Measurements from ENCODE around the gene FAM114A2.

Gene FAM114A2

DNA sequence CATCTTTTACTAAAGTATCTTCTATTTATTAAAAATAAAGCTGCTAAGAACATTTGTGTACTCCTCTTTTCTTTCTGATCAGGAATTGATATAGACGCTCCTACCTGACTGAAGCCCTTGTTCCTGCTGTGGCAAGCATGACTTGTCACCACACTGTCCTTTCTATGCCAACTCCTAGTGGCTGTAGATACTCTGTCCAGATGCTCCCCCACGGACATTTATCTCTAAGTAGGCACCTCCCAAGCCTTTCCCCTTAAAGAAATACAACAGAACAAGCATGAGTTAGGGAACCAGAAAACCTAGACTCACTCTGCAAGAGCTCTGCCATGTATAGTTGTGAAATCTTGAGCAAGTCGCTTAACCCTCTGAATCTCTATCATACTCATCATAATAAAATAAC, 53.2 kb downstream of the FAM114A2 start:
- Mint-ChIP-seq H3K36me3 (ENCODE audit: low read depth) (no peaks in the 10 kb centered on the region), H3K9me3 (no peaks in the 10 kb centered on the region), H3K27me3 (ENCODE audit: low read depth) (no peaks in the 10 kb centered on the region), H3K27ac (no peak overlapping the region), H3K4me3 (no peak overlapping the region), H3K4me1 (ENCODE audit: low read depth) (no peaks in the 10 kb centered on the region)

DNA sequence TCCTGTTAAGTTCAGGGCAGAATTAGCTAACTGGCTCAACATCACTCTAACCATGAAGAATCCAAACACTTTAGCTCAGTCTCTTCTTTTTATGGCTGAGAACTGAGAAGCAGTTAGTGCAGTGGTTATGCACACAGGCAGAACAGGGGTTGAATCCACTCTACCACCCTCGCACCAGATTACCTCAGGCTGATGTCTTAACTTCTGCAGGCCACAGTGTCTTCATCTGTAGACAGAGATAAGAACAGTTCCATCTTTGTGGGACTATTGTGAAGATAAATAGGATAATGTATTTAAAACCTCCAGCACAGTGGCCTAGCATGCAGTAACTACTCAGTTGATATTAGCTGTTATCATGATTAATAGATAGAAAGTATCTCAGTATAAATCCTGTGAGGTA, 54.8 kb downstream of the FAM114A2 start:
- H3K27ac Mint-ChIP-seq, result no peak overlapping the region
- H3K4me3 Mint-ChIP-seq, result no peak overlapping the region
- no peaks in the 10 kb centered on the region for H3K9me3 Mint-ChIP-seq
- H3K4me1 Mint-ChIP-seq (ENCODE audit: low read depth), result no peaks in the 10 kb centered on the region
- peaks cover 4% of the 10 kb centered on the region for H3K27me3 Mint-ChIP-seq (ENCODE audit: low read depth)
- no peaks in the 10 kb centered on the region for H3K36me3 Mint-ChIP-seq (ENCODE audit: low read depth)

DNA sequence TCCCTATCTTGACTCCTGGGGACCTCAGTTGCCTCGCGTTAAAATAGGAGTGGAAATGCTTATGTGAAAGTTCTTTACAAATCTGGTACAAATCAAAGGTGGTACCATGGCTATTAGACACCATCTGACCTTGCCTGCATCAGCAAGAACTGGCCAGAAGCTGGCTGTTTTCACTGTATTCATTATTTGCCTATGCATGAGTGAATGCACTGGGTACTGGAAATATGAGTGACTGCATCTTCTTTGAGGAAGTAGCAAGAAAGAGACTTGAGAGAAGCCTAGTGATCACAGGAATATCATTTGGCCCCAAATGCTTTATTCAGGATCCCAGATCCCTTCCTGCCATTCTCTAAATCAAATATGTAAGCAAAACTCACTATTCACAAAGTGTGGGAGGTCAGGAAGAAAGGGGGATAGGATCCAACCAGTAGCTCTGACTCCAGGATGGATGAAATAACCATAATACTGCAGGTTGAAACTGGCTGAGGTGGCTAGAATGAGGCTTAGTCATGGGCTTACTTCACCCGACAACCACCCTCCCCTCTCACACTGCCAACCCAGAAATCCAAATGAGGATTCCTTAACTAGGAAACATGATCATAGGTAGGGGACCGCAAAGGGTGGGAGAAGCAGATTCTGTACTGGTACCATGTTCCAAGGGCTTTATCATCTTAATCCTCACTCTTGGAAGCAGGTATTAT, 56.7 kb downstream of the FAM114A2 start:
- no peak overlapping the region for H3K27ac Mint-ChIP-seq
- no peaks in the 10 kb centered on the region for H3K9me3 Mint-ChIP-seq
- no peak overlapping the region for H3K4me3 Mint-ChIP-seq
- H3K36me3 Mint-ChIP-seq (ENCODE audit: low read depth), result no peaks in the 10 kb centered on the region
- peaks cover 17% of the 10 kb centered on the region for H3K27me3 Mint-ChIP-seq (ENCODE audit: low read depth)
- H3K4me1 Mint-ChIP-seq (ENCODE audit: low read depth), result no peaks in the 10 kb centered on the region

DNA sequence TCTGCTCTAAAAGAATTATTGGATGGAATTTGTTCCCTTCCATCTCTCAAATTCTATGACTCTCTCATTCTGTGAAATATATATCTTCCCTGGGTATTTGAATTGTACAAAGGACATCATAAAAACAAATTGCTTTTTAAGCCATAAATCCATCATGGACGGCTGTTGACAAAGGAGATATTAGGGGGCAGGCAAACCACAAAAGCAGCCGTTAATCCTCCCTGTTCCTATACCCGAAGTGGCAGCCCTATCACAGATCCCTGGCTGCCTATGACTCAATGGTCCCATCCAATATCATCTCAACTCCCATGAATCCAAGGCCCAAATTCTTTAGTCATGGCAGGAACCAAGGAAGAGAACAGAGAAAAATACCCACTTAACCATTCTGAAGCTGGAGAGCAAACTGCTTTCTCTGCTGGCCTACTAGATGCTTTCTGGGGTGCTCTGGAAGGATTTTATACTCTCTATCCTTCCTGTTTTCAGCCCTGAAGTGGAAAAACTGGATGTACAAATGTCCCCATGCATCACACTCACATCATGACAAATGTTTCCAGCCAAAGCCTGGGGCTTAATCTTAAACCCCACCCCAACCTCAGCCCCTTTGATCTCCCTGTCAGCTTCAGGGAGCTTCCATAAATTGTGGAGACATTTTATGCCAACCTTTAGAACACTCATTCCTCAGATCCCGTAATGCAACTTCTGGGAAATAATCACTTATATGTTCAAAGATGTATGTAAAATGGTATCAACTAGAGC, 59.5 kb downstream of the FAM114A2 start:
- no peaks in the 10 kb centered on the region for H3K9me3 Mint-ChIP-seq
- H3K4me1 Mint-ChIP-seq (ENCODE audit: low read depth), result no peaks in the 10 kb centered on the region
- no peak overlapping the region for H3K4me3 Mint-ChIP-seq
- peaks cover 25% of the 10 kb centered on the region for H3K27me3 Mint-ChIP-seq (ENCODE audit: low read depth)
- no peaks in the 10 kb centered on the region for H3K36me3 Mint-ChIP-seq (ENCODE audit: low read depth)
- no peak overlapping the region for H3K27ac Mint-ChIP-seq

DNA sequence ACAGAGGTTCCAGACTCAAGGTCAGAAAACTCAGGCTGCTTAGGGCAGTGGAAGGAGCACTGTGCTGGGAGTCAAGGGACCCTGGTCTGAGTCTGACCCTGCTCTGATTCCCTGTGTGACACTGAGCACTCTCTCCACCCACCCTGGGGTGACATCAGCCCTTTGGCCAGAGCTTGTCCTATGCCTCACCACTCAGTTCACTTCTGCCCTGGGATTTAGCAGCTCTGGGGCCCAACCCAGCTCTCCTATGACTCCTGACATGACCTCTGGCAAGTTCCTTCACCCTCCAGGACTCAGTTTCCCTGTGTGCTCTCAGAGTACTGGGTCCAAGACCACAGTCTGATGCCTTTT, 63.9 kb downstream of the FAM114A2 start:
- Mint-ChIP-seq H3K27me3 (ENCODE audit: low read depth) (peaks cover 25% of the 10 kb centered on the region), H3K9me3 (no peaks in the 10 kb centered on the region), H3K4me1 (ENCODE audit: low read depth) (no peaks in the 10 kb centered on the region), H3K4me3 (no peak overlapping the region), H3K27ac (no peak overlapping the region), H3K36me3 (ENCODE audit: low read depth) (no peaks in the 10 kb centered on the region)

DNA sequence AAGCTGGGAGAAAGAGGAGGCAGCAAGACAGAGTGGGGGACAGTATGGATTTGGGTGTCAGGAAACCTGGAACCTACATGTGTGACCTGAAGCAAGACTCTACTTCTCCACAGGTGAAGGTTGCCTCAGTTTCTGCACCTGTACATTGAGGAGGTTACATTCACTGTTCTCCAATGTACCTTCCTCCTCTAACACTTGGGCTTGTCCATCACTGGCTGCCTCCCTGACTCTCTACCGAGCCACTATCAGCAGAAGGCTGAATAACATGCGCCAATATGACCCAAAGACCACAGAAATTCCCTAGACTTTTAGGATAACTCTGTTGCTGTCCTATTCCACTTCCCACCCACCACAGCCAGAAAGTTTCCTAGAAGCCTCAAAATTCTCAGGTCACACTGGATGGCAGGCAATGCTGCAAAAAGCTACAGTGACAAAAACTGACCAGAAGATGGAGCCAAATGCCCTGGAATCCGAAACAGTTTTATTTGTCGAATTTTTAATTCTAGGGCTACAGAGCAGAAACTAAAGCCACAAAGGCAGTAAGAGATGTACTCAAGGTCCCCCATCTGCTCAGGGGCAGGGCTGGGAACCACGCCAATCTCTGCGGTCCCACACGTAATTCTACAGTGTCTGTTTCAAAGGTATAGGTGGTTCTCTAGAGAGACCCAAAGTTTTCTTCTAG, 64.4 kb downstream of the FAM114A2 start:
- H3K27ac Mint-ChIP-seq, result no peak overlapping the region

DNA sequence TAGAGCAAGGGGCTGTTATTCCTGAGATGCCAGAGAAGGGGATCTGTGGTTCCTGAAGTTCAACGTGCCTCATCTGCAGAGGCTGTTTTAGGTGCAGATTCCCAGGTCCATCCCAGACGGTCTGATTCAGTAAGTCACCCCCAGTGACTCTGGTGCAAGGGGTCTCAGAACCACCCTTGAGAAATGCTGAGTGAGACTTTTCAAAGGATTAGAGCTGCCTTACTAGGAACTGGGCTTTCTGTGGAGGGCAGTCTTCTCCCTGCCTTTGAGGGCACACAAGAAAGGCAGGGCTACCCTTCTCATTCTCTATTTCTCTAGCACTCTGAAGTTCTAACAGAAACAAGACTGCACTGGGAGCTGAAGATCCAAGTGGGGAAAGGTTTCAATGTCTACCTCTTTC, 66.5 kb downstream of the FAM114A2 start:
- Mint-ChIP-seq H3K27ac (no peak overlapping the region), H3K36me3 (ENCODE audit: low read depth) (no peaks in the 10 kb centered on the region), H3K4me3 (no peak overlapping the region), H3K27me3 (ENCODE audit: low read depth) (peaks cover 10% of the 10 kb centered on the region), H3K4me1 (ENCODE audit: low read depth) (no peaks in the 10 kb centered on the region), H3K9me3 (no peaks in the 10 kb centered on the region)

More for the DNA sequence above, 64.4 kb downstream of the FAM114A2 start:
- Mint-ChIP-seq H3K36me3 (ENCODE audit: low read depth) (no peaks in the 10 kb centered on the region), H3K27me3 (ENCODE audit: low read depth) (peaks cover 25% of the 10 kb centered on the region), H3K4me3 (no peak overlapping the region), H3K9me3 (no peaks in the 10 kb centered on the region), H3K4me1 (ENCODE audit: low read depth) (no peaks in the 10 kb centered on the region)

DNA sequence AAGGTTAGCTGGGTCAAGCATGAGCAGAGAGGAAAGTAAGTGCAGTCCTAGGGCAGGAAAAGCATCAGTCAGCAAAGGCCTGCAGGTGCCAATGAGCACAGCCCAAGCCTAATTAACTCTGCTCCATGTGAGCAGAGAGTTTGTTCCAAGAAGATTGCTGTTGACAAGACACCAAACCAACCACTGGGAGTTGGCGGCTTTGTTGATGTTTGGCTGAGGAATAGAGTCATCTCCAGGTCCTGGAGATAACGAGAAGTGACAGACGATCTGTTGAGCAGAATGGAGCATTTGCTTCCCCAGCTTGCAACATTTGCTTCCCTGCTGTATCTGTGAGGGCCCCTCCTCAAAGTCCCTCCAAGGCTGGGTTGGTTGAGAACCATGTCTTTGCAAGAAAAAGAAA, 68.2 kb downstream of the FAM114A2 start:
- H3K27me3 Mint-ChIP-seq (ENCODE audit: low read depth), result peaks cover 10% of the 10 kb centered on the region
- no peaks in the 10 kb centered on the region for H3K9me3 Mint-ChIP-seq
- H3K4me3 Mint-ChIP-seq, result no peak overlapping the region
- no peak overlapping the region for H3K27ac Mint-ChIP-seq
- no peaks in the 10 kb centered on the region for H3K4me1 Mint-ChIP-seq (ENCODE audit: low read depth)
- H3K36me3 Mint-ChIP-seq (ENCODE audit: low read depth), result no peaks in the 10 kb centered on the region

DNA sequence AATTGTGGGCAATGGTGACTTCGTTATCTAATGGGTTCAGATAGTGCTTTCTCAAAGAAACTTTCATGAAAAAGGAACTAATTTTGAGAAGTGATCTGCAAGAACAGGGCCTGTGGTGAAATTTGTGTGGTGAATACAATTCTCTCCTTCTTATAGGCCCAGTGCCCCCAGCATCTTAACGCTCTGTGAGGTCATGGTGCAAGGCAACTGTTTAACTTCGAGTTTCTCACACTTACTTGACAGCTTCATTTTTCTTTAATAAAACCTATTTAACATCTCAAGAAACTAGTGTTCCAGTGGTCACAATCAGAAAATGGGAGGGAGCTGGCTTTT, 69.2 kb downstream of the FAM114A2 start:
- Mint-ChIP-seq H3K9me3 (no peaks in the 10 kb centered on the region), H3K36me3 (ENCODE audit: low read depth) (no peaks in the 10 kb centered on the region), H3K27ac (no peak overlapping the region), H3K27me3 (ENCODE audit: low read depth) (peaks cover 5% of the 10 kb centered on the region), H3K4me3 (no peak overlapping the region), H3K4me1 (ENCODE audit: low read depth) (no peaks in the 10 kb centered on the region)

DNA sequence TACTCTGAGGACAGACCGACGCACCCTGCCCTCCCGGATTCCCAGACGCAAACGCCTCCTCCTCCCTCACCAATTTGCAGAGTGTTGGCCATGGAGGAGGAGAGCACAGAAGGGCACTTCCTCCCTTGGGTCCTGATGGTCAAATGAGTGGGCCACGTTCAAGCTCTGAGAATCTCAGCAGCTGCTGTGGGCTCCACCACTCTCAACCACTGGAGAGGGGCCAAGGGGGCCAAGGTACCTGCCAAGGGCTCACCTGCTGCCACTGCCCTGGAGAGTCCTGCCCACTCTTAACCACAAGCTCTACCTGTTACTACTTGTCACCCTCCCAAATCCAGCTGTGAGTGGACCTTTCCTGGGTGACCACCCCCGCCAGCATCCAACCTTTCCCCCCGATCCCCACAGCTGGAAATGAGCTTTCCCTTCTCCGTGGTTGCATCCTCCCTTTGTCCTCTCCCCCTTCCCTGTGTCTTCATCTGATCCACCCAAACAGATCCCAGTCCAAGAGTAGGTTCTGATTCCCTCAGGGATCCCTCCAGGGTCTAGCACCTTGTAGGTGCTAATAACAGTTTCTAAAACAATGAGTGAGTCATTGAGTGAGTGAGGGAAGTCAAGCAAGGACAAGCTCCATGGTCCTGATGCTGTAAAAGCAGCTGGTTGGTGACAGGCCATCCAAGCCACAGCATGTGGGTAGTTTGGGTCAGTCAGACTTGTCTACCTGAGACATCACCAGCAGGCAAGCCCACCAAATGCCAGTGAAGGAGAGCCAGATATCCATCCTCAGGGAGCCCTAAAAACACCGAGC, 69.7 kb downstream of the FAM114A2 start:
- Mint-ChIP-seq H3K27ac (no peak overlapping the region), H3K36me3 (ENCODE audit: low read depth) (no peaks in the 10 kb centered on the region), H3K9me3 (no peaks in the 10 kb centered on the region), H3K27me3 (ENCODE audit: low read depth) (peaks cover 5% of the 10 kb centered on the region), H3K4me3 (no peak overlapping the region), H3K4me1 (ENCODE audit: low read depth) (no peaks in the 10 kb centered on the region)

DNA sequence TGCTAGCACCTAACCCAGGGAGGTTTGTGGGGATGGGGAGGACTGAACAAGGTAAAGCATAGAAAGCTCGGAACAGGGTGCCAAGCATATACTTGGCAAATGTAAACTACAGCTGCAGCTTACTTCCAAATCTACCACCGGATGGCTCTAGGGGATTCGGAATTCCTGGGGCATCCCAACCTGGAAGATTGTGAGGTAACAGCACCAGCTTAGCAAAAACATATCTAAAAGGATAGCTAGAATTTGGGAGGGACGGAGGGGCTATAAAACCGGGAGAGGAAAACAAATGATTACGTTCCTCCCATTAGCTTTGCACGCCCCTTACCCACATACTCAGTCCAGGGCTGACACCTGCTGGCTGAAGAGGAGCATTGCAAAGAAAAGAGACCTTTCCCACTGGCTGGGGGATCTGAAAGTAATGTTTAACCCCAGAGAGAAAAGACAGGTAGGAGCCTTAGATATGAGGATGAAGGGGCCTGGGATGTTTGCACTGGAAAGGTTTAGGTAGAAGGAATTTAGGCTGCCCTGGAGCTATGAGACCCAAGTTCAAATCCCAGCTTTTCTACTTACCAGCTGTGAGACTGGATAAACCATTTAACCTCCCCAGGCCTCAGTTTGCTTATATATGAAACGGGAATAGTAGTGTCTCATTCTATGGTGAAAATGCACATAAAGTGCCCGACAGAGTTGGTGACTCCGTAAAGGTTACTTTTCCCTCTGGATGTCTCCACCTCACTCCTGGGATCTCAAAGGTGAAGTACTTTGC, 73.6 kb downstream of the FAM114A2 start:
- H3K36me3 Mint-ChIP-seq (ENCODE audit: low read depth), result no peaks in the 10 kb centered on the region
- peaks cover 1% of the 10 kb centered on the region for H3K4me1 Mint-ChIP-seq (ENCODE audit: low read depth)
- H3K27me3 Mint-ChIP-seq (ENCODE audit: low read depth), result peaks cover 9% of the 10 kb centered on the region
- H3K27ac Mint-ChIP-seq, result no peak overlapping the region
- no peak overlapping the region for H3K4me3 Mint-ChIP-seq
- H3K9me3 Mint-ChIP-seq, result no peaks in the 10 kb centered on the region

DNA sequence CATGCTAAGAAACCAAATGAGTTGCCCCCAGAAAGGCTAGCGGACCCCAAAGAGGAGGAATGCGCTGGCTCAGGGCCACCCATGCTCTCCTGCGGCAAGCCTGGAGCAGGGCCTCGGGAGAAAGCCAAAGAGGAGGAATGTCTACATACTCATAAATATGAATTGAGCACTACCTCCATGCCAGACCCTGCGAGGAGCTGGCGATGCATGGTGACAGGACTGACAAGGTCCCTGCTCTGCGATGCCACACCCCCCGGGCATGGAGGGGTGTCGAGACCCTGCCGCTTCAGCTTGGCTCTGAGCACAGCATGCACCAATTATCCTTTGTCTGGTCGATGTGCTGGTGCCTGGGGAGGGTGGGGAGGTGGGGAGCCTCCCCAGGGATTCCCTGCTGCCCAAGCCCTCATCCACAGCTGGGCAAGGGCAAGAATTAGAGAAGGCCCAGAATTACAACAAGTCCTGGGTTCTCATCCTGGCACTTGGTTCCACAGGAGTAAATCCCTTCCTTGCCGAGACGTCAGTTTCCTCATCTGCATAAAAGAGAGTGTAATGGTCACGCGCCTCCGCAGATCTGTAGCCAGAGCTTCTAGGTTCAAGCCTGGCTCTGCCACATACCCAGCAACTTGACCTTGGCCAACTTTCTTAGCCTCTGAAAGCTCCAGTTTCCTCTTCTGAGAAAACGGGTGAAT, 74.4 kb downstream of the FAM114A2 start:
- Mint-ChIP-seq H3K4me3 (no peak overlapping the region), H3K27me3 (ENCODE audit: low read depth) (peaks cover 12% of the 10 kb centered on the region), H3K27ac (no peak overlapping the region), H3K36me3 (ENCODE audit: low read depth) (no peaks in the 10 kb centered on the region), H3K4me1 (ENCODE audit: low read depth) (peaks cover 1% of the 10 kb centered on the region), H3K9me3 (no peaks in the 10 kb centered on the region)

DNA sequence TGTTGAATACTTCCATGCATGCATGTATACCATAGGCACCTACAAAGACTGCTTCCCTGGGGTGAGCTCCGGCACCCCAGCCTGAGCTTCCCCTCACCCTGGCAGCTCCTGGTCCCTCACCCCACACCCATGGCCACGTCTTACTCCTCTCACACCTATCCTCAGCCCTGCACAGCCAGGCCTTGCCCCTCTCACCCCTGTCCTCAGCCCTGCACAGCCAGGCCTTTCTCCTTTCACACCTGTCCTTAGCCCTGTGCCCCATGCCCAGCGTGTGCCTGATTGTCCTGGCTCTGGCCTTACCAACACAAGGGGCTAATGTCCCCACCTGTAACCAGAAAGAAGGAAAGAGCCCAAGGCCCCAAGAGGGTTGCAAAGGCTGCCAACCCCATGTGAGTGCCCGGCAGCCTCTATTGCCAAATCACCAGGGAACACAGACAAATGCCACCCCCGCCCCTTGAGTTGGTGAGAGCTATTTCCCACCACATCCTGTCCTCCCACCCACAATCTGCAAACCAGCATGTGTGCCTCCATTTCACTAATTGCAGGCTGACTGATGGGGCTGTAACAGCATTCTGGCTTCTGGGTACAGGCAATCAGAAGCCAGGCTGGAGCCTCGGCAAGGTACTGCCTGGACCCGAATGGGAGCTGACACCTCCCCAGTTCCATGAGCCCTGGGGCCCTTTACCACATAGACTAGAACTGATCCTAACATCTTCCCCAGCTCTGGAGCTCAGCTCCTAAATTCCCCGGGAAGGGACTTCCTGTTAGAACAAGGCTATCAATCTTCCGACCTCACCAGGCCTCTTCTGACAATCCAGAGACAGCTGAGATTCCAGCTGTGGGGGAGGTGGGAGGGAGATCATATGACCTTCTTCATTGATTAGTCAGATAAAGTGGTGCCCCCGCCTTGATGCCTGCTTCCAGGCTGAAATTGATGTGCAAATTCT, 78.2 kb downstream of the FAM114A2 start:
- Mint-ChIP-seq H3K36me3 (ENCODE audit: low read depth) (no peaks in the 10 kb centered on the region), H3K27me3 (ENCODE audit: low read depth) (peaks cover 7% of the 10 kb centered on the region), H3K4me1 (ENCODE audit: low read depth) (peaks cover 1% of the 10 kb centered on the region), H3K4me3 (no peak overlapping the region), H3K9me3 (no peaks in the 10 kb centered on the region), H3K27ac (no peak overlapping the region)
